ENCODE results near the gene SLC9A3.
"Not testable (repeated sequence)": the region's sequence is repeated elsewhere in the genome, so short reads cannot be mapped to it uniquely, and the experiment has no call there.

SLC9A3 gene

DNA sequence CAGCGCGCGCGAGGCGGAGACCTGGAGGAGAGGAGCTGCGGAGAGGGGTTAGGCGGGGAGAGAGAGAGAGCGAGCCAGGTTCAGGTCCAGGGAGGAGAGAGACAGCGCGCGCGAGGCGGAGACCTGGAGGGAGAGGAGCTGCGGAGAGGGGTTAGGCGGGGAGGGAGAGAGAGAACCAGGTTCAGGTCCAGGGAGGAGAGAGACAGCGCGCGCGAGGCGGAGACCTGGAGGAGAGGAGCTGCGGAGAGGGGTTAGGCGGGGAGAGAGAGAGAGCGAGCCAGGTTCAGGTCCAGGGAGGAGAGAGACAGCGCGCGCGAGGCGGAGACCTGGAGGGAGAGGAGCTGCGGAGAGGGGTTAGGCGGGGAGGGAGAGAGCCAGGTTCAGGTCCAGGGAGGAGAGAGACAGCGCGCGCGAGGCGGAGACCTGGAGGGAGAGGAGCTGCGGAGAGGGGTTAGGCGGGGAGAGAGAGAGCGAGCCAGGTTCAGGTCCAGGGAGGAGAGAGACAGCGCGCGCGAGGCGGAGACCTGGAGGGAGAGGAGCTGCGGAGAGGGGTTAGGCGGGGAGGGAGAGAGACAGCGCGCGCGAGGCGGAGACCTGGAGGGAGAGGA lies 49.9 kb downstream of the SLC9A3 start:
- DNase-seq, result not testable (repeated sequence)

GRCh38 chr5:473551-474192 lies 50.6 kb downstream of the SLC9A3 start:
- DNase-seq, result peak; percentile 35

- DNase-seq, result peak; percentile 90
These were observed 51.3 kb downstream of the SLC9A3 start for GRCh38 chr5:472656-473550.

- DNase-seq, result no peak
These were observed 52.1 kb downstream of the SLC9A3 start for GRCh38 chr5:472076-472655.

DNA sequence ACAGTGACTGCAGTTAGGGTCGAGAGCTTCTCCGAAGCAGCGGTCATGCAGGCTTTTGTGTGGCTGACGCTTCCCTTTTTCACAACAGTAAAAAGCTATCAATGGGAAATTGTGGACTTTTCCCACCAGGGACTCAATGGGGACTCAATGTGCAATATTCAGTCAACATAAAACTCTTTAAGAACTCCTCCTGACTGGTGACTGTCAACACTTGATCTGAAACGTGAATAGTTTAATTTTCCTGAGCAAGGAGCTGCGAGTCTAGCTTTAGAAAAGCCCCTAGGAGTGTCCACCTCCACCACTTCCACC lies 52.5 kb downstream of the SLC9A3 start:
- no peak for DNase-seq

- no peak for DNase-seq
These were observed 53.1 kb downstream of the SLC9A3 start for GRCh38 chr5:470961-471749.

DNA sequence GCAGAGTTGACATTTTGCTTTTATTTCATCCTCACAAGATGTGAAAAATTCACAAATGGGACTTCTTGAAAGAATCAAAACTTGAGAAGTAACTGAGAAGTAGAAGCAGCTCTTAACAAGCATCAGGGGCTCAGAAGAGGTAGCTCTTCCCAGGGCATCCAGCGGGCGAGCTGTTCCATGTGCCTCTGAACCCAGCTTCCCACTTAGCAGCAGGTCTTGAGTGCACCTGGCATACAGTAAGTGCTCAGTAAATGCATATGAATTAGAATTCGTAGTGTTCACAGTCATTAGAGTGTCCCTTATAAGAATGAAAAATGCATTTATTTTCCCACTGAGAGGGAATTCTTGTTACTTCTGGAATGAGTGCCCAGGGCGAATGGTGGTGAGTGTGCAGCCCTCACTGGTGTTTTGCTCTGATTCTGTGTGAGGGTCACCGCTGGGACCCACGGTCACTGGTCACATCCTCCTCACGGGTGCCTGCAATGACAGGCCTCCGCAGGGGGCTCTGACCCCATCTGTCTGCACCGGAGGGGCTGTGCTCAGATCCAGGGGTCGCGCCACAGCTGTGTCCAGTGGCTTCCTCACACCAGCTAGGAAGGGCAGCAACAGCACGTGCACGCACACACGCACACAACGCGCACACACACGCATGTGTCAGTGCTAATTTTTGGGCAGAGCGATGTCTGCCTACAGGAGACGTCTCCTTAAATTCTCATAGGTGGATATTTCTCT lies 54.3 kb downstream of the SLC9A3 start:
- DNase-seq, result no peak

GRCh38 chr5:468401-468800 lies 55.8 kb downstream of the SLC9A3 start:
- DNase-seq, result no peak

GRCh38 chr5:466661-467310 lies 57.5 kb downstream of the SLC9A3 start:
- DNase-seq, result no peak

DNA sequence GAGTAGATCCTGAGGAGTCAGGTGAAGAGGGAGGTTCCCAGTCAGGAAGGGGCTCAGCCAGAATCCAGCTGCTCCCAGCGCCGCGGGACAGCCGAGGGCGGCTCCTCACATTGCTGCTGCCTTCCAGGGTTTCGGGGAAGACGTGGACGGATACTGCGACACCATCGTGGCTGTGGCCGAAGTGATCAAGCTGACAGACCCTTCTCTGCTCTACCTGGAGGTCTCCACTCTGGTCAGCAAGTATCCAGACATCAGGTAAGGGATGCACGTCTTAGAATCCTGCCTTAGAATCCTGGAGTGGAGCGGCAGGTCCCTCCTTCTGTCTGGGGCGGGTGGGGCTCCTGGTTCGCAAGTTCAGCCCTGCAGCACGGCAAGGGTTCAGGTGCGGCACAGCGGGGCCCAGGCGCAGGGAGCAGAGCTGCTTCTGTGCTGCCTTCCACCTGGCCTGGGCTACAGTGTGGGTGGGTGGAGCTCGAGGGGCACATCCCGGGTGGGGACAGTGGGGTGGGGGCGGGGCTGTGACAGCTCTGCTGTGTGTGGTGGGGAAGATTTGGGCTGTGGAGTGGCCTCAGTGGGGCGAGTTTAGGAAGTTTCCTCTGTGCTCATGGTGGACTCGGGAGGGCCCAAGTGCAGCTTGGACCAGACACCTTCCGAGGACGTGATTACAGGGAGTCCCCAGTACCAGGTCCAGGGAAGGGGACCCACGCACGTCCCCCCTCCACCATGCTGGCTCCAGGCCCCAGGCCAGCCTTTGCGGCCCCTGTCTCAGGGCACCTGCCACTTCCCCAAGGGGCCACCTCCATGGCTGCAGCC lies 58.5 kb downstream of the SLC9A3 start:
- DNase-seq, result no peak

DNA sequence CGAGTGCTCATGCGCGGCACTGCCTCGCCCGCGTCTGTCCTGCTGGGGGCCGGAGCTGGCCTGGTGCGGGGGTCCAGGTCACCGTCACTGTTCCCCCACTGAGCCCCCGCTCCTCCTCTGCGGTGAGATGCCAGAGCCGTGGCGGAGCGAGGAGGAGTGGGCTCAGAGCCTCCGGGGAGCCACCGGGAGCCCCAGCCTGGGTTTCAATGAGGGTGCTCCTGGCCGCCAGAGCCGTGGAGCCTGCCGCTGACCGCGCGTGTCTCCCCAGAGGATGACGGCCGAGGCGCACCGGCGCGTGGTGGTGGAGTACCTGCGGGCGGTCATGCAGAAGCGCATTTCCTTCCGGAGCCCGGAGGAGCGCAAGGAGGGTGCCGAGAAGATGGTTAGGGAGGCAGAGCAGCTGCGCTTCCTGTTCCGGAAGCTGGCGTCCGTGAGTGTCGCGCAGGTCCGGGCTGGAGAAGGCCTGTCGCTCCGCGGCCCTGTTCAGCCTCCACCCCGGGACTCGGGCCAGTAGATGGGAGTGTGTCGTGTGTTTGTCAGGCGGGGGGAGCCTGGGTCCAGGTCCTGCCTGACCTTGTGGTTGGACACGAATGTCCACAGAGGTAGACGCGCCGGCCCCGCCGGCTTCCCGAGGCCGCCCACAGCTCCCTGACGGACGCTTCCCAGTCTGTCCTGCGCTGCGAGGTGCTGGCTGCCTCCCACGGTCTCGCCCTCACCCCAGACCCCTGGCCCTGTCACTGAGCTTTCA lies 59.2 kb downstream of the SLC9A3 start:
- no peak for DNase-seq

DNA sequence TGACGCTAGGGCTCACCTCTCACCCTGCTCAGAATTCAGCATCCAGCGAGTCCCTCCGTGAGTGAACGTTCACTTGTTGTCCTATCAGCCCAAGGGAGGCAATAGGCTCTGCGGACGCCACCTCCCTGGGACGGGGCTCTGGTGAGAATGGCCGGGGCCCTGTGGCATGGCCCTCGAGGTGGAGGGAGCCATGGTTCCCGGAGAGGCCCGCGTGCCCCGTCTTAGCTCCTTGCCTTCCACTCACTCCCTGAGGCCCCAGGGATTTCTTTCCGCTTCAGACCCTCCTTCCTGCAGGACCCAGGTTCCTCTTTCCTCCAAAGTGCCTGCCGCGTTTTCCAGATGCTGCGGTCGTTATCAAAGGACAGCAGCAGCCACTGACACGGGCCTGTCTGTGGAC lies 59.8 kb downstream of the SLC9A3 start:
- DNase-seq, result no peak

DNA sequence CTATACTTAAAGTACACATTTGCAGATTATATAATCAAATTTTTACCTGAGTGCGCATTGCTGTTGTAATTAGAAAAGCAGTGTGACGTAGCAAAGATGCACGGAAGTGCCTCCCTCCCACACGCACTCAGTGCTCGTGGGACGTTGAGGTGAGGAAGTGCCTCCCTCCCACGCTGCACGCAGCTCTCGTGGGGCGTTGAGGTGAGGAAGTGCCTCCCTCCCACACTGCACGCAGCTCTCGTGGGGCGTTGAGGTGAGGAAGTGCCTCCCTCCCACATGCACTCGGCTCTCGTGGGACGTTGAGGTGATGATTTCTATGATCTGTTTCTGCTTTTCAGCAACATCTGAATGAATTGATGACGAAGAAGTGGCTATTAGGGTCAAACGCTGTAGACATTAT lies 60.3 kb downstream of the SLC9A3 start:
- DNase-seq, result peak; percentile 88

DNA sequence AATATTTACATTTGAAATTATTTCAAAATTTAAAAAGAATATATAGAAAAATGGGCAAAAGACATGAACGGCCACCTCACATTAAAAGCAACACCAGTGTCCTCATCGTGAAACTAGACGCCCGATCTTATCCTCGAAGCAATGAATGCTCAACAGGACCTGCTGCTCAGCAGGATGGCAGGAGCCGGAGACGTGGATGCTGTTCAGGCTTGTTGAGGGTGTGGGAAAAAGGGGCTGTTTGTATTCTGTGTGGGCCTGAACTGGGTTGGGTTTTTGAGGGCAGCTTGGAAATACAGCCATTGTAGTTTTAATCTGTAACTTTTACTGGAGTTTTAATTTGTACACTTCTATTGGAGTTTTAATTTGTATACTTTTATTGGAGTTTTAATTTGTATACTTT lies 60.9 kb downstream of the SLC9A3 start:
- no peak for DNase-seq

DNA sequence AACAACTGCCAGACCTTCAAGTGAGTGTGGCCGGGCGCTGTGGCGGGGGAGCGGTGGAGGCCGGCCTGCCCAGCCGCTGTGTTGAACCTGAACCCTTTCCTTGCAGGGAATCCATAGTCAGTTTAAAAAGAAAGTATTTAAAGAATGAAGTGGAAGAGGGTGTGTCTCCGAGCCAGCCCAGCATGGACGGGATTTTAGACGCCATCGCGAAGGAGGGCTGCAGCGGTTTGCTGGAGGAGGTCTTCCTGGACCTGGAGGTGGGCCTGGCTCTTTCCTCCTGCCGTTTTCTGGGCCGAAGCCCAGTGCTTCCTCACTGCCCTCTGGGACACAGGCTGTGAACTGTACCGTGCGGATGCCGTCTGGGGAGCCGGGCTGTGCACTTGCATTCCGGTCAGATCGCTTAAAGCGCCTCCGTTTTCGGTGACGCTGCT lies 62.2 kb downstream of the SLC9A3 start:
- no peak for DNase-seq

- DNase-seq, result no peak
These were observed 64.0 kb downstream of the SLC9A3 start for GRCh38 chr5:460273-460625.

GRCh38 chr5:459562-460272 lies 64.5 kb downstream of the SLC9A3 start:
- DNase-seq, result no peak

- DNase-seq, result peak; percentile 39
These were observed 65.5 kb downstream of the SLC9A3 start for GRCh38 chr5:458547-459353.

Measured in CD4-positive, alpha-beta T cell treated with Interleukin-6 for 4 hours (primary cell).